SK-N-SH treated with all-trans-retinoic acid at 6 μM for 48 hours (cell line): Measurements from ENCODE around the gene MYLK.

Source experiments
- ATAC-seq: fragments of 200-7000 bp; cut with Tn5 transposase; 3 replicates; pipeline ENCODE4 v1.9.1; 2020; ENCODE audit warnings: mild to moderate bottlenecking, moderate library complexity
- ARNTL ChIP-seq: fragments of 450-650 bp; formaldehyde crosslinking; IDR thresholded peaks from 2 replicates; pipeline ENCODE4 v1.5.0; 2020; ENCODE audit warnings: low read depth, mild to moderate bottlenecking, moderate library complexity, borderline replicate concordance
- CSDC2 ChIP-seq: fragments of 250-450 bp; sonication (Bioruptor Pico); IDR thresholded peaks from 2 replicates; pipeline ENCODE4 v1.5.0; 2020; ENCODE audit warnings: mild to moderate bottlenecking, moderate library complexity
- CSRNP3 ChIP-seq: fragments of 250-450 bp; sonication (Bioruptor Pico); IDR thresholded peaks from 2 replicates; pipeline ENCODE4 v1.5.1; 2021; ENCODE audit warnings: mild to moderate bottlenecking, moderate library complexity
- GLIS3 ChIP-seq: fragments of 250-450 bp; sonication (Bioruptor Pico); IDR thresholded peaks from 2 replicates; pipeline ENCODE4 v1.5.0; 2020; ENCODE audit warnings: mild to moderate bottlenecking, moderate library complexity
- ISL1 ChIP-seq: fragments of 250-450 bp; sonication (Bioruptor Pico); IDR thresholded peaks from 2 replicates; pipeline ENCODE4 v2.1.2; 2022; ENCODE audit warnings: mild to moderate bottlenecking, moderate library complexity
- OSR1 ChIP-seq: fragments of 250-450 bp; sonication (Bioruptor Pico); IDR thresholded peaks from 2 replicates; pipeline ENCODE4 v1.8.0; 2022; ENCODE audit warnings: moderate library complexity, mild to moderate bottlenecking, inconsistent platforms
- PPARA ChIP-seq: fragments of 250-450 bp; sonication (Bioruptor Pico); IDR thresholded peaks from 2 replicates; pipeline ENCODE4 v1.5.0; 2020; ENCODE audit warnings: mild to moderate bottlenecking, borderline replicate concordance
- SNAI2 ChIP-seq: fragments of 250-450 bp; sonication (Bioruptor Pico); IDR thresholded peaks from 2 replicates; pipeline ENCODE4 v1.5.0; 2020; ENCODE audit warnings: mild to moderate bottlenecking, moderate library complexity
- TCF4 ChIP-seq: fragments of 250-450 bp; sonication (Bioruptor Pico); IDR thresholded peaks from 2 replicates; pipeline ENCODE4 v1.8.0; 2021; ENCODE audit warnings: mild to moderate bottlenecking, moderate library complexity, borderline replicate concordance
- TOX ChIP-seq: fragments of 250-450 bp; sonication (Bioruptor Pico); IDR thresholded peaks from 2 replicates; pipeline ENCODE4 v1.8.0; 2021; ENCODE audit warnings: mild to moderate bottlenecking, moderate library complexity, borderline replicate concordance
- TSHZ2 ChIP-seq: fragments of 250-450 bp; sonication (Bioruptor Pico); IDR thresholded peaks from 2 replicates; pipeline ENCODE4 v1.5.0; 2020; ENCODE audit warnings: mild to moderate bottlenecking, moderate library complexity
- ZFP3 ChIP-seq: fragments of 250-450 bp; sonication (Bioruptor Pico); IDR thresholded peaks from 2 replicates; pipeline ENCODE4 v1.5.0; 2020; ENCODE audit warnings: mild to moderate bottlenecking, moderate library complexity
- ZFP30 ChIP-seq: fragments of 450-650 bp; formaldehyde crosslinking; IDR thresholded peaks from 2 replicates; pipeline ENCODE4 v1.5.0; 2022; ENCODE audit warnings: mild to moderate bottlenecking, moderate library complexity
- ZNF565 ChIP-seq: fragments of 450-650 bp; formaldehyde crosslinking; conservative IDR thresholded peaks from 2 replicates; pipeline ENCODE4 v1.5.0; 2020; ENCODE audit warnings: low read depth, mild to moderate bottlenecking, moderate library complexity
- ZNF8 ChIP-seq: fragments of 450-650 bp; formaldehyde crosslinking; IDR thresholded peaks from 2 replicates; pipeline ENCODE4 v1.5.0; 2020; ENCODE audit warnings: mild to moderate bottlenecking, moderate library complexity
- TF ChIP-seq, protein P1 (sequence below): fragments of 250-450 bp; sonication (Bioruptor Pico); IDR thresholded peaks from 2 replicates; pipeline ENCODE4 v1.5.1; 2020; ENCODE audit warnings: low read depth, mild to moderate bottlenecking, moderate library complexity
- TF ChIP-seq, protein P2 (sequence below): fragments of 250-450 bp; sonication (Bioruptor Pico); IDR thresholded peaks from 2 replicates; pipeline ENCODE4 v1.8.0; 2020; ENCODE audit warnings: mild to moderate bottlenecking, moderate library complexity, borderline replicate concordance
- TF ChIP-seq, protein P3 (sequence below): fragments of 250-450 bp; sonication (Bioruptor Pico); IDR thresholded peaks from 2 replicates; pipeline ENCODE4 v1.8.0; 2021; ENCODE audit warnings: low read depth, mild to moderate bottlenecking, moderate library complexity, borderline replicate concordance

The MYLK gene

GRCh38 chr3:123832692-123833397, 51.3 kb downstream of the MYLK start:
- TF ChIP-seq ZNF565 (CRISPR knock-in tag) = no peak
- no peak for TF ChIP-seq CSDC2 (CRISPR knock-in tag)
- no peak for ATAC-seq

GRCh38 chr3:123831420-123831819, 52.7 kb downstream of the MYLK start:
- TF ChIP-seq ZNF565 (CRISPR knock-in tag) (no peak), ZFP30 (CRISPR knock-in tag) (no peak), ISL1 (CRISPR knock-in tag) (no peak), TOX (CRISPR knock-in tag) (no peak), PPARA (CRISPR knock-in tag) (no peak), ZFP3 (CRISPR knock-in tag) (no peak), CSDC2 (CRISPR knock-in tag) (no peak), OSR1 (CRISPR knock-in tag) (no peak), SNAI2 (CRISPR knock-in tag) (no peak)
- TF ChIP-seq, protein P1, sequence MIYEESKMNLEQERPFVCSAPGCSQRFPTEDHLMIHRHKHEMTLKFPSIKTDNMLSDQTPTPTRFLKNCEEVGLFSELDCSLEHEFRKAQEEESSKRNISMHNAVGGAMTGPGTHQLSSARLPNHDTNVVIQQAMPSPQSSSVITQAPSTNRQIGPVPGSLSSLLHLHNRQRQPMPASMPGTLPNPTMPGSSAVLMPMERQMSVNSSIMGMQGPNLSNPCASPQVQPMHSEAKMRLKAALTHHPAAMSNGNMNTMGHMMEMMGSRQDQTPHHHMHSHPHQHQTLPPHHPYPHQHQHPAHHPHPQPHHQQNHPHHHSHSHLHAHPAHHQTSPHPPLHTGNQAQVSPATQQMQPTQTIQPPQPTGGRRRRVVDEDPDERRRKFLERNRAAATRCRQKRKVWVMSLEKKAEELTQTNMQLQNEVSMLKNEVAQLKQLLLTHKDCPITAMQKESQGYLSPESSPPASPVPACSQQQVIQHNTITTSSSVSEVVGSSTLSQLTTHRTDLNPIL (CRISPR knock-in tag) = no peak
- TF ChIP-seq, protein P2, sequence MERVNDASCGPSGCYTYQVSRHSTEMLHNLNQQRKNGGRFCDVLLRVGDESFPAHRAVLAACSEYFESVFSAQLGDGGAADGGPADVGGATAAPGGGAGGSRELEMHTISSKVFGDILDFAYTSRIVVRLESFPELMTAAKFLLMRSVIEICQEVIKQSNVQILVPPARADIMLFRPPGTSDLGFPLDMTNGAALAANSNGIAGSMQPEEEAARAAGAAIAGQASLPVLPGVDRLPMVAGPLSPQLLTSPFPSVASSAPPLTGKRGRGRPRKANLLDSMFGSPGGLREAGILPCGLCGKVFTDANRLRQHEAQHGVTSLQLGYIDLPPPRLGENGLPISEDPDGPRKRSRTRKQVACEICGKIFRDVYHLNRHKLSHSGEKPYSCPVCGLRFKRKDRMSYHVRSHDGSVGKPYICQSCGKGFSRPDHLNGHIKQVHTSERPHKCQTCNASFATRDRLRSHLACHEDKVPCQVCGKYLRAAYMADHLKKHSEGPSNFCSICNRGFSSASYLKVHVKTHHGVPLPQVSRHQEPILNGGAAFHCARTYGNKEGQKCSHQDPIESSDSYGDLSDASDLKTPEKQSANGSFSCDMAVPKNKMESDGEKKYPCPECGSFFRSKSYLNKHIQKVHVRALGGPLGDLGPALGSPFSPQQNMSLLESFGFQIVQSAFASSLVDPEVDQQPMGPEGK (CRISPR knock-in tag) = no peak
- ATAC-seq = no peak

GRCh38 chr3:123821920-123822319, 62.2 kb downstream of the MYLK start:
- TF ChIP-seq GLIS3 (CRISPR knock-in tag) = no peak
- TF ChIP-seq TSHZ2 (CRISPR knock-in tag) = no peak
- no peak for TF ChIP-seq TOX (CRISPR knock-in tag)
- no peak for TF ChIP-seq CSDC2 (CRISPR knock-in tag)
- no peak for TF ChIP-seq ZNF8 (CRISPR knock-in tag)
- TF ChIP-seq SNAI2 (CRISPR knock-in tag) = no peak
- no peak for TF ChIP-seq ISL1 (CRISPR knock-in tag)
- TF ChIP-seq, protein P2 (CRISPR knock-in tag) = no peak
- no peak for TF ChIP-seq TCF4
- TF ChIP-seq, protein P3, sequence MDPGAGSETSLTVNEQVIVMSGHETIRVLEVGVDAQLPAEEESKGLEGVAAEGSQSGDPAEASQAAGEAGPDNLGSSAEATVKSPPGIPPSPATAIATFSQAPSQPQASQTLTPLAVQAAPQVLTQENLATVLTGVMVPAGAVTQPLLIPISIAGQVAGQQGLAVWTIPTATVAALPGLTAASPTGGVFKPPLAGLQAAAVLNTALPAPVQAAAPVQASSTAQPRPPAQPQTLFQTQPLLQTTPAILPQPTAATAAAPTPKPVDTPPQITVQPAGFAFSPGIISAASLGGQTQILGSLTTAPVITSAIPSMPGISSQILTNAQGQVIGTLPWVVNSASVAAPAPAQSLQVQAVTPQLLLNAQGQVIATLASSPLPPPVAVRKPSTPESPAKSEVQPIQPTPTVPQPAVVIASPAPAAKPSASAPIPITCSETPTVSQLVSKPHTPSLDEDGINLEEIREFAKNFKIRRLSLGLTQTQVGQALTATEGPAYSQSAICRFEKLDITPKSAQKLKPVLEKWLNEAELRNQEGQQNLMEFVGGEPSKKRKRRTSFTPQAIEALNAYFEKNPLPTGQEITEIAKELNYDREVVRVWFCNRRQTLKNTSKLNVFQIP (CRISPR knock-in tag) = no peak
- no peak for TF ChIP-seq ARNTL
- no peak for TF ChIP-seq CSRNP3 (CRISPR knock-in tag)
- TF ChIP-seq PPARA (CRISPR knock-in tag) = no peak
- no peak for ATAC-seq
